SK-N-SH (cell line): Measurements from ENCODE around the gene CEBPZOS. TPM values are rescaled to one million over a fixed set of nuclear protein-coding genes. Genes with fewer than 3 reads are reported as not detected.

Experiments used
- CTCF ChIA-PET: fragments of 300-600, 350-600 bp; formaldehyde crosslinking; extraction: SDS; loops from one replicate; lab custom pipeline; 2021; lab: Yijun Ruan, JAX
- POLR2A ChIA-PET: fragments of 350-600 bp; sonication (Branson Sonifier 250); formaldehyde crosslinking; extraction: SDS; loops from one replicate; lab custom pipeline; 2020; ENCODE audit warnings: antibody characterized with exemption, inconsistent platforms; lab: Yijun Ruan, JAX
- DNase-seq: peaks from one replicate; pipeline ENCODE4 v3.0.0; 2012
- H2AFZ ChIP-seq: fragments of 200-600 bp; sonication (generic); 2 replicates; pipeline ENCODE4 v1.8.1; 2016; ENCODE audit warnings: antibody characterized with exemption, mild to moderate bottlenecking, low read depth
- H3F3A ChIP-seq: fragments of 200-600 bp; sonication (generic); replicated peaks from 2 replicates; pipeline ENCODE3; 2016; ENCODE audit warnings: antibody characterized with exemption, mild to moderate bottlenecking; ENCODE audit not compliant: insufficient read depth
- H3K27ac ChIP-seq, 2 experiments: fragments of 200-500 bp in 1 of 2; fragments of 200-600 bp in 1 of 2; sonication (Bioruptor generic) in 1 of 2; sonication (generic), shearing (Covaris generic) in 1 of 2; 2 replicates each; pipeline versions ENCODE4 v1.5.1 to v1.6.1; 2014 to 2016; ENCODE audit warnings: low read depth in 2 of 2, inconsistent platforms in 1 of 2, low read length in 1 of 2, mild to moderate bottlenecking in 1 of 2, mixed read lengths in 1 of 2
- H3K27me3 ChIP-seq: fragments of 200-600 bp; sonication (generic), shearing (Covaris generic); 2 replicates; pipeline ENCODE4 v1.6.1; 2016; ENCODE audit warnings: mixed run types; ENCODE audit not compliant: insufficient read depth
- H3K36me3 ChIP-seq, 2 experiments: fragments of 200-500 bp in 1 of 2; fragments of 200-600 bp in 1 of 2; sonication (Bioruptor generic) in 1 of 2; sonication (generic) in 1 of 2; replicated peaks in 1 of 2; 2 replicates each; pipeline versions ENCODE3 to v1.5.1; 2014 to 2016; ENCODE audit warnings: low read length in 1 of 2, mild to moderate bottlenecking in 1 of 2; ENCODE audit not compliant: insufficient read depth in 2 of 2, control insufficient read depth in 1 of 2
- H3K4me1 ChIP-seq, 2 experiments: fragments of 200-500 bp in 1 of 2; fragments of 200-600 bp in 1 of 2; sonication (Bioruptor generic) in 1 of 2; sonication (generic), shearing (Covaris generic) in 1 of 2; 2 replicates each; pipeline versions ENCODE4 v1.5.1 to v1.6.1; 2014 to 2016; ENCODE audit warnings: low read depth in 1 of 2, low read length in 1 of 2, mixed run types in 1 of 2; ENCODE audit not compliant: insufficient read depth in 2 of 2, control insufficient read depth in 1 of 2
- H3K4me2 ChIP-seq: fragments of 200-600 bp; sonication (generic), shearing (Covaris generic); 2 replicates; pipeline ENCODE4 v1.6.1; 2017; ENCODE audit warnings: mixed run types
- H3K4me3 ChIP-seq, 2 experiments: fragments of 200-500 bp in 1 of 2; fragments of 200-600 bp in 1 of 2; sonication (Bioruptor generic) in 1 of 2; sonication (generic), shearing (Covaris generic) in 1 of 2; 2 replicates each; pipeline versions ENCODE4 v1.5.1 to v1.8.1; 2014 to 2016; ENCODE audit warnings: low read depth in 2 of 2, inconsistent platforms in 1 of 2, low read length in 1 of 2, mild to moderate bottlenecking in 1 of 2, mixed read lengths in 1 of 2, moderate library complexity in 1 of 2
- H3K79me2 ChIP-seq: fragments of 200-600 bp; sonication (generic); 2 replicates; pipeline ENCODE4 v1.8.1; 2017; ENCODE audit warnings: mild to moderate bottlenecking; ENCODE audit not compliant: insufficient read depth
- H3K9ac ChIP-seq: fragments of 200-600 bp; sonication (generic); 2 replicates; pipeline ENCODE4 v1.6.1; 2017; ENCODE audit warnings: mixed run types
- H3K9me2 ChIP-seq: fragments of 200-600 bp; sonication (generic); 2 replicates; pipeline ENCODE4 v1.6.1; 2017; ENCODE audit warnings: mixed run types
- H3K9me3 ChIP-seq: fragments of 200-600 bp; sonication (generic); 2 replicates; pipeline ENCODE4 v1.6.1; 2017; ENCODE audit warnings: mixed run types, mild to moderate bottlenecking, moderate library complexity
- H4K20me1 ChIP-seq: fragments of 200-600 bp; sonication (generic); 2 replicates; pipeline ENCODE4 v1.6.1; 2017; ENCODE audit warnings: mild to moderate bottlenecking, mixed run types; ENCODE audit not compliant: insufficient read depth
- CHD2 ChIP-seq: fragments of 150-350 bp; IDR thresholded peaks from 2 replicates; pipeline ENCODE4 v1.6.1; 2018; ENCODE audit warnings: low read length; ENCODE audit not compliant: partially characterized antibody
- EP300 ChIP-seq, 2 experiments: IDR thresholded peaks; 2 replicates each; pipeline versions ENCODE4 v1.4.0 to v1.6.1; 2012; ENCODE audit warnings: borderline replicate concordance in 1 of 2, low read depth in 1 of 2, low read length in 1 of 2
- EZH2phosphoT487 ChIP-seq: fragments of 200-600 bp; sonication (generic); IDR thresholded peaks from 2 replicates; pipeline ENCODE4 v1.6.1; 2017; ENCODE audit warnings: low read depth, mixed run types, mild to moderate bottlenecking, antibody characterized with exemption, moderate library complexity, borderline replicate concordance
- FOXM1 ChIP-seq: IDR thresholded peaks from 2 replicates; pipeline ENCODE4 v1.4.0; 2012; ENCODE audit warnings: low read depth, mild to moderate bottlenecking
- GABPA ChIP-seq: IDR thresholded peaks from 2 replicates; pipeline ENCODE4 v1.4.0; 2012; ENCODE audit warnings: low read depth, mild to moderate bottlenecking
- GATA2 ChIP-seq: sonication (generic); formaldehyde crosslinking; IDR thresholded peaks from 2 replicates; pipeline ENCODE4 v1.5.0; 2020; ENCODE audit warnings: mild to moderate bottlenecking, missing genetic modification reagents
- JUND ChIP-seq: IDR thresholded peaks from 2 replicates; pipeline ENCODE4 v1.4.0; 2012
- MXI1 ChIP-seq: IDR thresholded peaks from 2 replicates; pipeline ENCODE4 v1.6.1; 2012; ENCODE audit warnings: mild to moderate bottlenecking, low read depth, low read length, improper control_type of control experiment
- NFIC ChIP-seq: IDR thresholded peaks from 2 replicates; pipeline ENCODE4 v1.4.0; 2012; ENCODE audit warnings: borderline replicate concordance
- RAD21 ChIP-seq: IDR thresholded peaks from 2 replicates; pipeline ENCODE4 v1.6.1; 2012; ENCODE audit warnings: mild to moderate bottlenecking, low read length
- RCOR1 ChIP-seq: fragments of 150-350 bp; IDR thresholded peaks from 2 replicates; pipeline ENCODE4 v1.6.1; 2017; ENCODE audit warnings: antibody characterized with exemption, low read length
- RXRA ChIP-seq: IDR thresholded peaks from 2 replicates; pipeline ENCODE4 v1.4.0; 2012; ENCODE audit warnings: low read depth, mild to moderate bottlenecking, borderline replicate concordance
- SIN3A ChIP-seq: IDR thresholded peaks from 2 replicates; pipeline ENCODE4 v1.6.1; 2012; ENCODE audit warnings: low read depth, mild to moderate bottlenecking, low read length, moderate library complexity, borderline replicate concordance
- SMC3 ChIP-seq: IDR thresholded peaks from 2 replicates; pipeline ENCODE4 v1.6.1; 2012; ENCODE audit warnings: low read depth, low read length, improper control_type of control experiment
- TCF12 ChIP-seq: IDR thresholded peaks from 2 replicates; pipeline ENCODE4 v1.4.0; 2012
- polyA plus RNA-seq, 3 experiments: library from polyadenylated mRNA; depleted of rRNA; stranded (reverse); fragments of >200 nt; gene quantifications; 2 replicates each; pipeline ENCODE4 v1.2.3, GENCODE V29; 2012
- TF ChIP-seq, protein P1 (sequence below): fragments of 200-600 bp; sonication (generic); IDR thresholded peaks from 2 replicates; pipeline ENCODE4 v1.6.1; 2017; ENCODE audit warnings: antibody characterized with exemption, mild to moderate bottlenecking, moderate library complexity
- TF ChIP-seq, protein P2 (sequence below): fragments of 150-350 bp; IDR thresholded peaks from 2 replicates; pipeline ENCODE4 v1.6.1; 2017; ENCODE audit warnings: antibody characterized with exemption, low read length, low read depth, borderline replicate concordance
- TF ChIP-seq, protein P3 (sequence below): IDR thresholded peaks from 2 replicates; pipeline ENCODE4 v1.4.0; 2012; ENCODE audit warnings: low read depth, borderline replicate concordance
- TF ChIP-seq, protein P4 (sequence below): IDR thresholded peaks from 2 replicates; pipeline ENCODE4 v1.6.1; 2012; ENCODE audit warnings: mild to moderate bottlenecking, low read depth, low read length, moderate library complexity

The CEBPZOS gene
- polyA plus RNA-seq, 1 of the 3 experiments (the other 2 are of a cell fraction) = 27.5 TPM

DNA sequence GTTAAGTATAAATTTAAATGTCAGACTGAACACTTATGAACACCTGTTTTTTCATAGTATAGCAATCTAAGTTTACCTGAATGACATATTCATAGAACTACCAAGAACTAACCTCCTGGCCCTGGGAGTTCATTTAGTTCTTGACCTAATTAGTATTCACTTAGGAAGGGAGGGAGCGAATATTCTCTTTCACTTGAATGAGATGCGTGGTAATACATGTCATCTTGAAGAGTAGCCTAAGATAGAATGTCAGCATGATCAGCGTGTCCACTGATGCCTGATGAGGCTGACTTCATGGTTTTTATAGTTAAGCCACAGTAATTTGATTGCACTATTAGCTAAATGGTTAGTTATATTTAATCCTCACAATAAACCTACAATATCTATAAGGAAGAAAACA lies 48.5 kb downstream of the CEBPZOS start (continued):
- TF ChIP-seq, protein P1, sequence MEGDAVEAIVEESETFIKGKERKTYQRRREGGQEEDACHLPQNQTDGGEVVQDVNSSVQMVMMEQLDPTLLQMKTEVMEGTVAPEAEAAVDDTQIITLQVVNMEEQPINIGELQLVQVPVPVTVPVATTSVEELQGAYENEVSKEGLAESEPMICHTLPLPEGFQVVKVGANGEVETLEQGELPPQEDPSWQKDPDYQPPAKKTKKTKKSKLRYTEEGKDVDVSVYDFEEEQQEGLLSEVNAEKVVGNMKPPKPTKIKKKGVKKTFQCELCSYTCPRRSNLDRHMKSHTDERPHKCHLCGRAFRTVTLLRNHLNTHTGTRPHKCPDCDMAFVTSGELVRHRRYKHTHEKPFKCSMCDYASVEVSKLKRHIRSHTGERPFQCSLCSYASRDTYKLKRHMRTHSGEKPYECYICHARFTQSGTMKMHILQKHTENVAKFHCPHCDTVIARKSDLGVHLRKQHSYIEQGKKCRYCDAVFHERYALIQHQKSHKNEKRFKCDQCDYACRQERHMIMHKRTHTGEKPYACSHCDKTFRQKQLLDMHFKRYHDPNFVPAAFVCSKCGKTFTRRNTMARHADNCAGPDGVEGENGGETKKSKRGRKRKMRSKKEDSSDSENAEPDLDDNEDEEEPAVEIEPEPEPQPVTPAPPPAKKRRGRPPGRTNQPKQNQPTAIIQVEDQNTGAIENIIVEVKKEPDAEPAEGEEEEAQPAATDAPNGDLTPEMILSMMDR = no peak
- TF ChIP-seq, protein P2, sequence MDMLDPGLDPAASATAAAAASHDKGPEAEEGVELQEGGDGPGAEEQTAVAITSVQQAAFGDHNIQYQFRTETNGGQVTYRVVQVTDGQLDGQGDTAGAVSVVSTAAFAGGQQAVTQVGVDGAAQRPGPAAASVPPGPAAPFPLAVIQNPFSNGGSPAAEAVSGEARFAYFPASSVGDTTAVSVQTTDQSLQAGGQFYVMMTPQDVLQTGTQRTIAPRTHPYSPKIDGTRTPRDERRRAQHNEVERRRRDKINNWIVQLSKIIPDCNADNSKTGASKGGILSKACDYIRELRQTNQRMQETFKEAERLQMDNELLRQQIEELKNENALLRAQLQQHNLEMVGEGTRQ = no peak
- TF ChIP-seq GATA2 (CRISPR knock-in tag) (no peak), GABPA (no peak), RXRA (no peak)

DNA sequence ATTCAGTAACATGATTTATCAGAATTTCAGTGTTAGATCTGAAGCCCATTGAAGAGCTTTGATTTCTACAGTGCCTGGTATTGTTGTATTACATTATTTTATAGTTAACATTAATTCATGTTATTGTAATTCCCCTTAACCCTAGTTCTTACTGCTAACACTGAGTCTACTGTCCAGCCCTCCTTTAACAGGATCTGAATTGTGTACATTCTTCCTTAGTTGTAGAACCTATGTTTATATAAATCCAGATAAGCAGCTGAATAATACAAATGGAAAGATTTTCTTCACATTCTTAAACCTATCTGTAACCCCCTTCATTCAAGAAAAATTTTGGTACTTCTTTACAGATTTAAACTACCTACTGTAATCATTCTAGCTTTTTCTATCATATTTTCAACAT lies 49.9 kb downstream of the CEBPZOS start:
- no peaks in the 10 kb centered on the region for H4K20me1 ChIP-seq
- H3K36me3 ChIP-seq = peaks cover 92 to 93% of the 10 kb centered on the region in 2 experiments
- no peak overlapping the region for H3K27ac ChIP-seq
- H2AFZ ChIP-seq = no peak overlapping the region
- H3F3A ChIP-seq = peaks cover 8% of the 10 kb centered on the region
- no peak overlapping the region for H3K9ac ChIP-seq
- no peaks in the 10 kb centered on the region for H3K9me3 ChIP-seq
- H3K4me1 ChIP-seq = peaks cover 0 to 5% of the 10 kb centered on the region in 2 experiments; a peak in 2 of 4 replicates
- no peak overlapping the region for H3K4me2 ChIP-seq
- POLR2A ChIA-PET = no interaction called here
- CTCF ChIA-PET = interaction anchor here (1.0 to 1.1 kb wide), 2 partner anchors 19 to 632 kb away, joined by 3 to 5 read pairs; no protein-coding TSS in a partner anchor
- H3K79me2 ChIP-seq = no peaks in the 10 kb centered on the region
- no peaks in the 10 kb centered on the region for H3K27me3 ChIP-seq
- TF ChIP-seq SIN3A (no peak), GABPA (no peak), MXI1 (no peak), FOXM1 (no peak), RCOR1 (no peak), RXRA (no peak), TCF12 (no peak), NFIC (no peak), SMC3 (no peak), CHD2 (no peak), EP300 (IDR thresholded peaks at IDR 0.05; ENCODE audit: borderline replicate concordance in 1 of 2, low read depth in 1 of 2, low read length in 1 of 2) (no peak), RAD21 (no peak), EZH2phosphoT487 (no peak), GATA2 (CRISPR knock-in tag) (no peak), JUND (no peak)
- TF ChIP-seq, protein P2 = no peak
- TF ChIP-seq, protein P3, sequence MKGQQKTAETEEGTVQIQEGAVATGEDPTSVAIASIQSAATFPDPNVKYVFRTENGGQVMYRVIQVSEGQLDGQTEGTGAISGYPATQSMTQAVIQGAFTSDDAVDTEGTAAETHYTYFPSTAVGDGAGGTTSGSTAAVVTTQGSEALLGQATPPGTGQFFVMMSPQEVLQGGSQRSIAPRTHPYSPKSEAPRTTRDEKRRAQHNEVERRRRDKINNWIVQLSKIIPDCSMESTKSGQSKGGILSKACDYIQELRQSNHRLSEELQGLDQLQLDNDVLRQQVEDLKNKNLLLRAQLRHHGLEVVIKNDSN = no peak
- TF ChIP-seq, protein P1 = no peak
- TF ChIP-seq, protein P4, sequence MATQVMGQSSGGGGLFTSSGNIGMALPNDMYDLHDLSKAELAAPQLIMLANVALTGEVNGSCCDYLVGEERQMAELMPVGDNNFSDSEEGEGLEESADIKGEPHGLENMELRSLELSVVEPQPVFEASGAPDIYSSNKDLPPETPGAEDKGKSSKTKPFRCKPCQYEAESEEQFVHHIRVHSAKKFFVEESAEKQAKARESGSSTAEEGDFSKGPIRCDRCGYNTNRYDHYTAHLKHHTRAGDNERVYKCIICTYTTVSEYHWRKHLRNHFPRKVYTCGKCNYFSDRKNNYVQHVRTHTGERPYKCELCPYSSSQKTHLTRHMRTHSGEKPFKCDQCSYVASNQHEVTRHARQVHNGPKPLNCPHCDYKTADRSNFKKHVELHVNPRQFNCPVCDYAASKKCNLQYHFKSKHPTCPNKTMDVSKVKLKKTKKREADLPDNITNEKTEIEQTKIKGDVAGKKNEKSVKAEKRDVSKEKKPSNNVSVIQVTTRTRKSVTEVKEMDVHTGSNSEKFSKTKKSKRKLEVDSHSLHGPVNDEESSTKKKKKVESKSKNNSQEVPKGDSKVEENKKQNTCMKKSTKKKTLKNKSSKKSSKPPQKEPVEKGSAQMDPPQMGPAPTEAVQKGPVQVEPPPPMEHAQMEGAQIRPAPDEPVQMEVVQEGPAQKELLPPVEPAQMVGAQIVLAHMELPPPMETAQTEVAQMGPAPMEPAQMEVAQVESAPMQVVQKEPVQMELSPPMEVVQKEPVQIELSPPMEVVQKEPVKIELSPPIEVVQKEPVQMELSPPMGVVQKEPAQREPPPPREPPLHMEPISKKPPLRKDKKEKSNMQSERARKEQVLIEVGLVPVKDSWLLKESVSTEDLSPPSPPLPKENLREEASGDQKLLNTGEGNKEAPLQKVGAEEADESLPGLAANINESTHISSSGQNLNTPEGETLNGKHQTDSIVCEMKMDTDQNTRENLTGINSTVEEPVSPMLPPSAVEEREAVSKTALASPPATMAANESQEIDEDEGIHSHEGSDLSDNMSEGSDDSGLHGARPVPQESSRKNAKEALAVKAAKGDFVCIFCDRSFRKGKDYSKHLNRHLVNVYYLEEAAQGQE = no peak
- DNase-seq = no peak
- no peak overlapping the region for H3K4me3 ChIP-seq
- no peaks in the 10 kb centered on the region for H3K9me2 ChIP-seq
